Measurements from ENCODE around the gene CHIC2. TPM values are rescaled to one million over a fixed set of nuclear protein-coding genes. Genes with fewer than 3 reads are reported as not detected.

CHIC2 gene
- total RNA-seq, 5 donors from 2014 or later (not counting 1 experiment from before 2014, with no cell fraction given): 38.8 to 59.3 (median 40.5) TPM

GRCh38 chr4:54095110-54095825, 30.9 kb upstream of the CHIC2 start:
- Mint-ChIP-seq H3K9me3 (no peaks in the 10 kb centered on the region), H3K4me1 (peaks cover 42 to 56% (median 52%) of the 10 kb centered on the region in 3 donors), H3K27me3 (peaks cover 77 to 82% of the 10 kb centered on the region in 2 donors), H3K36me3 (no peaks in the 10 kb centered on the region), H3K4me3 (no peak overlapping the region), H3K27ac (no peak overlapping the region)
- DNase-seq (no peak), ATAC-seq (replicated peaks in 1 of 4) (no peak)
- 24% methylated on average over 16 of the region's 19 CpGs for WGBS (ENCODE audit: insufficient coverage)
- peaks cover 37 to 76% of the 10 kb centered on the region in 2 experiments for H3K27me3 ChIP-seq (replicated peaks in 1 of 2; ENCODE audit: control insufficient read depth in 2 of 2, extremely low read depth in 1 of 2, insufficient read depth in 2 of 2, low read length in 1 of 2)
- H3K4me1 ChIP-seq (ENCODE audit: control insufficient read depth in 1 of 2, extremely low read depth in 1 of 2, insufficient read depth in 2 of 2, low read length in 2 of 2): peaks cover 24 to 47% of the 10 kb centered on the region in 2 experiments
- ChIA-PET POLR2A (no interaction called here), CTCF (interaction anchor here in 1 of 2 donors (0.6 kb wide), 1 partner anchor 36 kb away, joined by 4 read pairs; no protein-coding TSS in a partner anchor)
- no peak overlapping the region for H3K27ac ChIP-seq (ENCODE audit: low read length)
- no peaks in the 10 kb centered on the region for H3K9me3 ChIP-seq
- H3K4me3 ChIP-seq (ENCODE audit: control insufficient read depth in 1 of 2, extremely low read depth in 1 of 2, low read length in 1 of 2): no peak overlapping the region
- no peaks in the 10 kb centered on the region for H3K36me3 ChIP-seq (ENCODE audit: control insufficient read depth in 2 of 2, extremely low read depth in 1 of 2, insufficient read depth in 1 of 2, low read length in 1 of 2)

GRCh38 chr4:54094451-54094850, 30.0 kb upstream of the CHIC2 start:
- Histone ChIP-seq H3K4me1 (ENCODE audit: control insufficient read depth in 1 of 2, extremely low read depth in 1 of 2, insufficient read depth in 2 of 2, low read length in 2 of 2) (peaks cover 19 to 39% of the 10 kb centered on the region in 2 experiments), H3K36me3 (ENCODE audit: control insufficient read depth in 2 of 2, extremely low read depth in 1 of 2, insufficient read depth in 1 of 2, low read length in 1 of 2) (no peaks in the 10 kb centered on the region), H3K9me3 (no peaks in the 10 kb centered on the region), H3K27ac (ENCODE audit: low read length) (no peak overlapping the region), H3K27me3 (replicated peaks in 1 of 2; ENCODE audit: control insufficient read depth in 2 of 2, extremely low read depth in 1 of 2, insufficient read depth in 2 of 2, low read length in 1 of 2) (peaks cover 35 to 68% of the 10 kb centered on the region in 2 experiments), H3K4me3 (ENCODE audit: control insufficient read depth in 1 of 2, extremely low read depth in 1 of 2, low read length in 1 of 2) (no peak overlapping the region)
- Mint-ChIP-seq H3K4me3 (no peak overlapping the region), H3K9me3 (no peaks in the 10 kb centered on the region), H3K36me3 (no peaks in the 10 kb centered on the region), H3K27me3 (peaks cover 75 to 76% of the 10 kb centered on the region in 2 donors), H3K27ac (no peak overlapping the region), H3K4me1 (peaks cover 36 to 53% (median 47%) of the 10 kb centered on the region in 3 donors)
- no peak for ATAC-seq (replicated peaks in 1 of 4)
- no peak for DNase-seq
- WGBS (ENCODE audit: insufficient coverage): no CpG with 5 or more reads among the region's 6 CpGs
- CTCF ChIA-PET: interaction anchor here (0.6 kb wide), 2 partner anchors 13 to 35 kb away, joined by 4 to 5 read pairs; no protein-coding TSS in a partner anchor
- POLR2A ChIA-PET: no interaction called here

GRCh38 chr4:54093324-54094240, 29.2 kb upstream of the CHIC2 start:
- Histone ChIP-seq H3K27me3 (replicated peaks in 1 of 2; ENCODE audit: control insufficient read depth in 2 of 2, extremely low read depth in 1 of 2, insufficient read depth in 2 of 2, low read length in 1 of 2) (peaks cover 28 to 59% of the 10 kb centered on the region in 2 experiments), H3K27ac (ENCODE audit: low read length) (no peak overlapping the region), H3K4me1 (ENCODE audit: control insufficient read depth in 1 of 2, extremely low read depth in 1 of 2, insufficient read depth in 2 of 2, low read length in 2 of 2) (peaks cover 13 to 30% of the 10 kb centered on the region in 2 experiments), H3K9me3 (no peaks in the 10 kb centered on the region), H3K36me3 (ENCODE audit: control insufficient read depth in 2 of 2, extremely low read depth in 1 of 2, insufficient read depth in 1 of 2, low read length in 1 of 2) (no peaks in the 10 kb centered on the region), H3K4me3 (ENCODE audit: control insufficient read depth in 1 of 2, extremely low read depth in 1 of 2, low read length in 1 of 2) (peak overlapping the region in 1 of 2 donors; percentile 55)
- peaks cover 67 to 69% of the 10 kb centered on the region in 2 donors for H3K27me3 Mint-ChIP-seq
- ATAC-seq (replicated peaks in 1 of 4) (peak in 1 of 4 experiments; percentile 37), DNase-seq (peak in 10 of 35 experiments; percentile 13 to 54 (median 33))
- WGBS (ENCODE audit: insufficient coverage): 23% methylated on average over 28 of the region's 37 CpGs
- H3K9me3 Mint-ChIP-seq: no peaks in the 10 kb centered on the region
- peaks cover 27 to 44% (median 38%) of the 10 kb centered on the region in 3 donors for H3K4me1 Mint-ChIP-seq
- no peaks in the 10 kb centered on the region for H3K36me3 Mint-ChIP-seq
- peak overlapping the region in 2 of 3 donors; percentile 14 to 86 for H3K4me3 Mint-ChIP-seq
- ChIA-PET CTCF (interaction anchor here in 1 of 2 donors (0.6 kb wide), 1 partner anchor 14 kb away, joined by 8 read pairs; no protein-coding TSS in a partner anchor), POLR2A (no interaction called here)
- peak overlapping the region in 1 of 2 donors; percentile 37 for H3K27ac Mint-ChIP-seq

GRCh38 chr4:54092405-54093323, 28.3 kb upstream of the CHIC2 start:
- ATAC-seq (replicated peaks in 1 of 4) (no peak), DNase-seq (no peak)
- H3K4me3 Mint-ChIP-seq: peak overlapping the region; percentile 83 to 88 (median 86)
- ChIA-PET CTCF (interaction anchor here in 1 of 2 donors (0.6 kb wide), 1 partner anchor 15 kb away, joined by 8 read pairs; no protein-coding TSS in a partner anchor), POLR2A (interaction anchor here (0.6 to 0.7 kb wide), 2 partner anchors 29 to 1241 kb away, joined by 3 read pairs; no protein-coding TSS in a partner anchor)
- no peaks in the 10 kb centered on the region for H3K36me3 Mint-ChIP-seq
- no peaks in the 10 kb centered on the region for H3K36me3 ChIP-seq (ENCODE audit: control insufficient read depth in 2 of 2, extremely low read depth in 1 of 2, insufficient read depth in 1 of 2, low read length in 1 of 2)
- peak overlapping the region in 1 of 2 donors; percentile 37 for H3K27ac Mint-ChIP-seq
- no peaks in the 10 kb centered on the region for H3K9me3 Mint-ChIP-seq
- peaks cover 23 to 40% (median 32%) of the 10 kb centered on the region in 3 donors for H3K4me1 Mint-ChIP-seq
- no peak overlapping the region for H3K27ac ChIP-seq (ENCODE audit: low read length)
- no peaks in the 10 kb centered on the region for H3K9me3 ChIP-seq
- H3K4me1 ChIP-seq (ENCODE audit: control insufficient read depth in 1 of 2, extremely low read depth in 1 of 2, insufficient read depth in 2 of 2, low read length in 2 of 2): peaks cover 13 to 30% of the 10 kb centered on the region in 2 experiments
- peak overlapping the region; percentile 56 to 83 for H3K4me3 ChIP-seq (ENCODE audit: control insufficient read depth in 1 of 2, extremely low read depth in 1 of 2, low read length in 1 of 2)
- WGBS (ENCODE audit: insufficient coverage): 43% methylated on average over 8 of the region's 13 CpGs
- H3K27me3 ChIP-seq (replicated peaks in 1 of 2; ENCODE audit: control insufficient read depth in 2 of 2, extremely low read depth in 1 of 2, insufficient read depth in 2 of 2, low read length in 1 of 2): peaks cover 25 to 54% of the 10 kb centered on the region in 2 experiments
- H3K27me3 Mint-ChIP-seq: peaks cover 58 to 61% of the 10 kb centered on the region in 2 donors

- Histone ChIP-seq H3K27me3 (replicated peaks in 1 of 2; ENCODE audit: control insufficient read depth in 2 of 2, extremely low read depth in 1 of 2, insufficient read depth in 2 of 2, low read length in 1 of 2) (peaks cover 22 to 49% of the 10 kb centered on the region in 2 experiments), H3K4me1 (ENCODE audit: control insufficient read depth in 1 of 2, extremely low read depth in 1 of 2, insufficient read depth in 2 of 2, low read length in 2 of 2) (peaks cover 13 to 30% of the 10 kb centered on the region in 2 experiments), H3K27ac (ENCODE audit: low read length) (no peak overlapping the region), H3K36me3 (ENCODE audit: control insufficient read depth in 2 of 2, extremely low read depth in 1 of 2, insufficient read depth in 1 of 2, low read length in 1 of 2) (no peaks in the 10 kb centered on the region), H3K9me3 (no peaks in the 10 kb centered on the region), H3K4me3 (ENCODE audit: control insufficient read depth in 1 of 2, extremely low read depth in 1 of 2, low read length in 1 of 2) (peak overlapping the region; percentile 56 to 83)
- Mint-ChIP-seq H3K9me3 (no peaks in the 10 kb centered on the region), H3K4me3 (peak overlapping the region; percentile 83 to 88 (median 86)), H3K36me3 (no peaks in the 10 kb centered on the region), H3K4me1 (peaks cover 23 to 40% (median 32%) of the 10 kb centered on the region in 3 donors), H3K27ac (peak overlapping the region in 1 of 2 donors; percentile 12), H3K27me3 (peaks cover 50 to 53% of the 10 kb centered on the region in 2 donors)
- DNase-seq: peak; percentile 67 to 90 (median 77)
- 1% methylated on average over 37 of the region's 48 CpGs for WGBS (ENCODE audit: insufficient coverage)
- CTCF ChIA-PET: no interaction called here
- peak; percentile 89 to 95 (median 93) for ATAC-seq (replicated peaks in 1 of 4)
- POLR2A ChIA-PET: interaction anchor here (0.6 to 0.7 kb wide), 2 partner anchors 28 to 1240 kb away, joined by 3 read pairs; no protein-coding TSS in a partner anchor
Observed at GRCh38 chr4:54091637-54092404, 27.4 kb upstream of the CHIC2 start.

Data from T-cell (primary cell).